HuH-7 (cell line): ENCODE data around the gene CELF1.
"Not testable (repeated sequence)": the region's sequence is repeated elsewhere in the genome, so short reads cannot be mapped to it uniquely, and the experiment has no call there.

Experiments
- DNase-seq: peaks from one replicate; pipeline ENCODE4 v3.0.0; 2011; ENCODE audit warnings: low spot score

CELF1 gene

DNA sequence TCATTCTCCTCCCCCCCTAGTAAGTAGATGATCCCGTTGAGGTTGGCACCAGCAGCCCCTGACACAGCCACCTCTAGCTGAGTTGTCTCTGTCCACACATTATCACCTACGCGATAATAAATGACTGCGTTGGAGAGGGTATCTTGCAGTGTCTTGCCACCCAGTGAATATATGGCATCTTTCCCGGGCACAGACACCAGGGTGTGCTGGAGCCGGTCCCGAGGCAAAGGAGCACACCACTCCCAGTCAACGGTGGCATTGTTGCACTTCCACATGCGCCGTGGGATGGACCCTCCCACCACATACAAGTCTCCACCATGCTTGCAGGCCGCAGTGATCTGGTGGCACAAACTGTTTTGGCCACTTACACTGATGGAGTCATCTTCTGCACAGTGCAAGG lies 20.4 kb upstream of the CELF1 start:
- DNase-seq: no peak

DNA sequence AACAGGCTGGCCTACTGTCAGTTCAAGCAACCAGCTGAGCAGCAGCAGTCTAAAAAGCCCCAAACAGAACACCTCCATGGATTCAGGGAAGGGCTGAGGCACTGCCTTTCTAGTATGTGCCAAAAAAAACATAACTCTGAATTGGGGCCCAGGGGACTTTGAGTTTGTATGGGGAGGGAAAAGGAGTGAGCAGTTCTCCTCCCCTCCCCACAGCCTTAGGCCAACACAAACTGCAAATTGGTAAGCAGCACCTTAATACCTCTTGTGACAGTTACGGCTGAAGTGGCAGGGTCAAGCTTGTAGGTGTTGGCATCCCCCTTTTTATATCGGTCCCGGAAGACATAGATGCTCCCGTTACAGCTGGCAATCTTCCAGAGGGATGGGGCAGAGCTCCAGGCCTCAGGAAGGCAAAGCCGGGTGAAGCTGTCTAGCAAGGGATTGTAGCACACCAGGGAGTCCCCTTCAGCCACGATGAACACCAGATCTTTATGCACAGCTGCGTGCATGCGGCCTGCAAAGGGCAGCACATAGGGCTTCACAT lies 19.9 kb upstream of the CELF1 start:
- no peak for DNase-seq

DNA sequence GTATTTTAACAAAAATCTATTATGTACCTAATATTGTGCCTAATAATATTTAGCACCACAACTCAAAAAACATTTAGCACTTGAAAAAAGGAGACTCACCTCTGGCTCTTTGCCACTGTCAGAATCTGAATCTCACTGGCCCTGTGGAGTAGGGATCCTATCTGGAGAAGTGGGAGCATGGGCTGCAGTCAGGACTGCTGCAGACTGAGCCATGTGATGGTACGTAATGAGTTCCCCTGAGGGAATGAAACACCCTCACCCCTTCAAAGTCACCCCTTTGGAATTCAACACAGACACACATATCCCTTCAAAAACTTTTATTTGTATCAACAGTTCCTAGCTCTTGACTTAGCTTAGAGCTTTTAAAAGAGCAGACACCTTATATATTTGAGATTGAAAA lies 19.0 kb upstream of the CELF1 start:
- no peak for DNase-seq

DNA sequence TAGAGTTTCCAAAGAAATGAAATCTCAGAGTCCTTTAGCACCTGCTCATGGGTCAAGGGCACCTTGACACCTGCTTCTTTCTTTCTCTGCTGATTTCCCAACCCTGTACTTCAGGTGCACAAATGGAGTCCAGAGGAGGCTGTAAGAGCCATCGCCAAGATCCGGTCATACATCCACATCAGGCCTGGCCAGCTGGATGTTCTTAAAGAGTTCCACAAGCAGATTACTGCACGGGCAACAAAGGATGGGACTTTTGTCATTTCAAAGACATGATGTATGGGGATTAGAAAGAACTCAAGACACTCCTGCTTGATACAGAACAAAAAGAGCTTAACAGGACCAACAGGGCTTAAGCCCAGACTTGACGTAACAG lies 18.4 kb upstream of the CELF1 start:
- DNase-seq: no peak

DNA sequence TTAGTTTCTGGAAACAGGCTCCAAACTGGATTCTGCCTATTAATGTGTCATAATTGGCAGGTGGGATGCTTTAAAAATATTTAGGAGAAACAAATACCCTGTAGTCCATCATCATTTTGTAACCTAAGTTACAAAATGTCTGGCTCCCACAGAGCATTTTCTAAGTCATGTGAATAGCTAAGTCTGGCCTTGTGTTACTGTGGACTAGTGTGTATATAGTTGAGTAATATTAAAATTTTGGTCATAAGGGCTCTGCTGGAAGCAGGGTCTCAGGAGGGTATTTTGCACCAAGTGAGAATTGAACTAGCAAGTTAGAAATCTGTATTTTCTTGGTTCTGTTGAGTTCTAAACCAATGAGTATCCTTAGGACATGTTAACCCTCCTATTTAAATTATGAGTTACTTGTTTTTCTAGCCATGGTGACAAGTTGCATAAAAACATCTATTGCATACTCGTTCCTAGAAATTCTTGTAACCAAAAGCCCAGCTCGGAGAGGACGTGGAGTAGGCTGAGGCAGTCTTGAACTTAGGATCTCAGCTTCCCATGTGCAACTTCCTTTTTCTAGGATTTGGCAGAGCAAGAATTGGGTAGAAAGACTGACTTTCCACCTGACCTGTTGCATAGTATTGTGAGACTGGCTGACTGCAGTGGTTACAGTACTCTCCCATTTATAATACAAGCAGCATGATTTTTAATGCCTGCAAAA lies 17.9 kb upstream of the CELF1 start:
- no peak for DNase-seq

DNA sequence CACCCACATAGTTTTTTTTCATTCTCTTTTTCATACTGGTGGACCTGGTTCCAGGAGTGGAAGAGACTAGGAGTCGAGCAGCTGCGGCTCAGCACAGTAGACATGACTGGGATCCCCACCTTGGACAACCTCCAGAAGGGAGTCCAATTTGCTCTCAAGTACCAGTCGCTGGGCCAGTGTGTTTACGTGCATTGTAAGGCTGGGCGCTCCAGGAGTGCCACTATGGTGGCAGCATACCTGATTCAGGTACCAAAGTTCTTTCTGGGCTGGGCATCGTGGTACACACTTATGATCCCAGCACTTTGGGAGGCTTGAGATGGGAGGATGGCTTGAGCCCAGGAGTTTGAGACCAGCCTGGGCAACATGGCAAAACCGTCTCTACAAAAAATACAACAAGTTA lies 16.7 kb upstream of the CELF1 start:
- DNase-seq: no peak

DNA sequence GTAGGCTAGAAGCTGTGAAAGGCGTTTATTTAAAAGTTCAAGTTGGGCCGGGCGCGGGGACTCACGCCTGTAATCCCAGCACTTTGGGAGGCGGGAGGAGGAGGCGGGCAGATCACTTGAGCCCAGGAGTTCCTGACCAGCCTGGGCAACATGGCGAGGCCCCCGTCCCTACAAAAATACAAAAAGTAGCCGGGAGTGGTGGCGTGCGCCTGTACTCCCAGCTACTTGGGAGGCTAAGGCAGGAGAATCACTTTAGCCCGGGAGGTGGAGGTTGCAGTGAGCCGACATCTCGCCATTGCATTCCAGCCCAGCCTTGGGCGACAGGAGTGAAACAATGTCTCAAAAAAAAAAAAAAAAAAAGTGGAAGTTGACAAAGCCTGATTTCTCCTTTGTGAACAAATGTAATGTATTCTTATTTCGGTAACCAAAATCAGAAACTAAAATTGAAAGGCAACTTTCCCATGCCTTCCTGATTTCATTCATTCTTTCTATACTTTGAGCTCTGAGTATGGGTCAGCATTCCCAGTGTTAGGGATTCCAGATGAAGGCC lies 13.3 kb upstream of the CELF1 start:
- no peak for DNase-seq

DNA sequence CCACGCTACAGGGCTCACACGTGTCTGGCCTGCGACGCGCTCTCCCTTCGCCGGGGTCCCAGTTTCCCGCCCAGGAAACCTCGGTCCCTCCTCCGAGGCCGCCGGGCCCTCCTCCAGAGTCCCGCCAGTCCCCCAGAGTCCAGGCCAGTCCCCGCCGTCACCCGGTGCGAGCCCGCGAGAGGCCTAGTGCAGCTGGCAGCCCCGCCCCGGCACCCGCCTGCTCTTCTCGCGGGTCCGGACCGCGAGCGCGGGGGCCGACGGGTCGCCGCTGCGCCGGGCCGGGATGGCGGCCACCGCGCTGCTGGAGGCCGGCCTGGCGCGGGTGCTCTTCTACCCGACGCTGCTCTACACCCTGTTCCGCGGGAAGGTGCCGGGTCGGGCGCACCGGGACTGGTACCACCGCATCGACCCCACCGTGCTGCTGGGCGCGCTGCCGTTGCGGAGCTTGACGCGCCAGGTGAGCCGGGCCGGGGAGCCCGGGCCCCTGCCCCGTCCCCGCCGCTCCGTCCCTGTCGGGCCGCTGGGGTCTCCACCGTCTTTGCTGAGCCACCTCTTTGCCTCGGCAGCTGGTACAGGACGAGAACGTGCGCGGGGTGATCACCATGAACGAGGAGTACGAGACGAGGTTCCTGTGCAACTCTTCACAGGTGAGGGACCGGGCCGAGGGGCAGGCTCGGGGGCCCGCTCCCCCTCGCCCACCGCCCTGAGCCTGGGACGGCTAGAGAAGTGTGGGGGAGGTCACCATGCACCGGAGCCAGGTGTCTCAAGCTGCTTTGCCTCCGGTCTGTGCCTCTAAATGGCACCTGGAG lies 12.6 kb upstream of the CELF1 start, which contains the start of gene PTPMT1:
Gene PTPMT1 (plus strand): TSS at position 260 of the 809 bp plus-strand sequence. CDS start 24 bp downstream, at position 284.
- DNase-seq: peak; percentile 81

DNA sequence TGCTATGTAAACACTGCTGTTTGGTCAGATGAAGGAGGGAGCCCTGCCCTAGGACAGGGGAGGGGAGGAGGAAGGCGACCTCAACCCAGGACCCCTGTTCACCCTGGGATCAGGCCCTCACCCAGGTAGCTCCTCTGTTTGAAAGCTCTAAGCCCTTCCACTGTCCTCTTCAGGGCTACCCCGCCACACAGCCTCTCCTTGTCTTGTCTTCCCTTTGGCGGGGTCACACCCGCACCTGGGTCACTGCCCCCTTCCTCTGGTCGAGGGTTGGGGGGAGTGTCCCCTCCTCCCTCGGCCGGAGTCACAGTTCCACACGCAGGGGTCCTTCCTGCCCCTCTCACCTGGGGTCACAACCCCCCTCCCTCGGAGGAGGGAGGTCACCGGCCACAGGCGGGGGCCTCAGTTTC lies 12.0 kb upstream of the CELF1 start:
- no peak for DNase-seq

DNA sequence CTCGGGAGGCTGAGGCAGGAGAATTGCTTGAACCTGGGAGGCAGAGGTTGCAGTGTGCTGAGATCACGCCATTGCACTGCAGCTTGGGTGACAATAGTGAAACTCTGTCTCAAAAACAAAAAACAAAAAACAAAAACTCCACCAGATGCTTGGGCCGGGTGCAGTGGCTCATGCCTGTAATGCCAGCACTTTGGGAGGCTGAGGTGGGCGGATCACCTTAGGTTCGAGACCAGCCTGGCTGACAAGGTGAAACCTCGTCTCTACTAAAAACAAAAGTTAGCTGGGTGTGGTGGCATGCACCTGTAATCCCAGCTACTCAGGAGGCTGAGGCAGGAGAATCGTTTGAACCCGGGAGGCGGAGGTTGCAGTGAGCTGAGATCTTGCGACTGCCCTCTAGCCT lies 11.4 kb upstream of the CELF1 start:
- not testable (repeated sequence) for DNase-seq

DNA sequence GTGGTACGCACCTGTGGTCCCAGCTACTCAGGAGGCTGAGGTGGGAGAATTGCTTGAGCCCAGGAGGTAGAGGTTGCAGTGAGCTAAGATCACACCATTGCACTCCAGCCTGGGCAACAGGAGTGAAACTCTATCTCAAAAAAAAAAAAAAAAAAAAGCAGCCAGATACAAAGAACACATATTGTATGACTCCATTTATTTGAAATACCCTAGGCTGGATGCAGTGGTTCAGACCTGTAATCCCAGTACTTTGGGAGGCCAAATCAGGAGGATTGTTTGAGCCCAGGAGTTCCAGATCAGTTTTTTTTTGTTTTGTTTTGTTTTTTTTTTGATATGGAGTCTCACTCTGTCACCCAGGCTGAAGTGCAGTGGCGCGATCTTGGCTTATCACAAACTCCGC lies 9.5 kb upstream of the CELF1 start:
- not testable (repeated sequence) for DNase-seq

DNA sequence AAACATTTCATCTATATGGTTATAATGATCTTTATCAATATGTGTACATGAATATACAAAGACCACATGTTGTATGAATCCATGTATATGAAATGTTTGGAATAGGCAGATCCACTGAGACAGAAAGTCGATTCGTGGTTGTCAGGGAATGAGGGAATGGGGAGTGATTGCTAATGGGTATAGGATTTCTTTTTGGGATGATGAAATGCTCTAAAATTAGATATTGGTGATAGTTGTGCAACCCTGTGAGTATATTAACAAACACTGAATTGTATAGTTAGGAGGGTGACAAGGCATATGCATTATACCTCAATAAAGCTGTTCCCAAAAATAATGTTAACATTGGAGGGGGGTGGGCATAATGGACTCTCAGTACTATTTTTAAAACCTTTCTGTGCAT lies 7.5 kb upstream of the CELF1 start:
- DNase-seq: no peak

DNA sequence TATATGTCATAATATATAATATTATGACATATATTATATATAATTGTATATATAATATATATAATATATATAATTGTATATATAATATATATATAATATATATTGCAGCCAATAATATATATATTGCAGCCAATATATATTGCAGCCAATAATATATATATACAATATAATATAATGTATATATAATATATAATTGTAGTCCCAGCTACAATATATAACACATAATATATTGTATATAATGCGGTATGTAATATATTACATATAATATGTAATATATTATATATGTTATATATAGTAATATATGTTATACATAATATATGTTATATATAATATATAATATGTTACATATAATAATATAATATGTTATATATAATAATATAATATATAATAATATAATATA lies 5.8 kb upstream of the CELF1 start:
- no peak for DNase-seq

DNA sequence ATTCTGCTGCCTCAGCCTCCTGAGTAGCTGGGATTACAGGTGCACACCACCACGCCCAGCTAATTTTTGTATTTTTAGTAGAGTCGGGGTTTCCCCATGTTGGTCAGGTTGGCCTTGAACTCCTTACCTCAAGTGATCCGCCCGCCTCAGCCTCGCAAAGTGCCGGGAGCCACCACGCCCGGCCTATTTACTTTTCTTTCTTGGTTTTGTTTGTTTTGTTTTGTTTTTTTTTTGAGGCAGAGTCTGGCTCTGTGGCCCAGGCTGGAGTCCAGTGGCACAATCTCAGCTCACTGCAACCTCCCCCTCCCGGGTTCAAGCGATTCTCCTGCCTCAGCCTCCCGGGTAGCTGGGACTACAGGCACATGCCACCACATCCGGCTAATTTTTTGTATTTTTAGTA lies 4.1 kb upstream of the CELF1 start:
- DNase-seq: not testable (repeated sequence)

DNA sequence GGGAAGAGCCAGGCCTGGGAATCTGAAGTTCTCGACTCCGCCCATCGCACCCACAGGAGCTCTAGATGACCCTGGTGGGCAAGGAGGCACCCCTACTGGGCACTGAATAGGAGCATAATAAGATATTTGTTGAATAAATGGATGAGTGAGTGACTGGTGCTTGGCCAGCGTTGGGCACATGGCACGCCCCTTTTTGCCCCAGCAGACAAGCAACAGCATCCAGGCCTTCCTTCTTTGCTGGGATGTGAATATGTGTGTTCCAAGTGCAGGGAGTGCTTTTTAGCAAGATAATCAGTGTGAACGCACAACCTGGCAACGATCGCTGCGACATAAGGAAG lies 443 bp upstream of the CELF1 start:
- DNase-seq: no peak

DNA sequence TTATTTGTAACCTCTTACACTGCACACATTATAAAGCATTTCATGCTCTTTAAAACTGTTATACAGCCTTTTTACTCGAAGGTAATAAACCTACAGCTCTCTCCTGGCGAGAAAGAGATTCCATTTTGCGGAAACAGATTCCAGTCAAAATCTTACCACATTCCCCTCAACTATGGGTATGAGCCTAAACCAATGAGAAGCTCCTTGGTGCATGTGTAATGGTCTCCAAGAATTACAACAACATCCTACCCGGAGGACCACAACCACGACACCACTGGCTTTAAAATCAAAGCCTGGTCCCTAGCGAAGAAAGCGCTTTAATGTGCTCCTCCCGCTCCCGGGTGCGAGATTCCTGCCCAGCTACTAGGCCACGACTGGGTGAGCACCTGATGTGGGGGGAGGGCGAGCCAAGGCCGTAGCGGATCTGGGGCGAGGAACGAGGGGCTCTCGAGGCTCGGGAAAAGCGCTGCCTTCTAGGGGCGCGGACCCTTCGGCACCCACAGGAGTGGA lies 821 bp downstream of the CELF1 start:
- peak; percentile 23 for DNase-seq

DNA sequence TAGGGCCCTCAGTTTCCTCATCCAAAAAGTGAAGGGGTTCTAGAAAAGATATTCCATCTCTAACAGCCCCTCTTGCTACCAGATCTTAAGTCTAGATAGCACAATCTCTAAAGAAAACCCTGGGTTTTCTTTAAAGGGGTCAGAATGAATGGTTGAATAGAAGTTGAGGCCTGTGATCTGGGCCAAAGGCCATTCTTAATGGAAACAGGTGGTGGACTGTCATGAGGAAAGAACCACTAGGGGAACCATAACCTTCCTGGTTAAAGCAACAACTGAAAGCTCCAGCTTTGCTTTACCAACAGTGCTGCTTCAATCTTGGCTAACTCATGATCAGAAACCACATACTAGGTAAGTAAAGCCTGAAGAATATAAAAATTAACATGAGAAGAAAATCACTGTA lies 1.8 kb downstream of the CELF1 start:
- peak; percentile 39 for DNase-seq

DNA sequence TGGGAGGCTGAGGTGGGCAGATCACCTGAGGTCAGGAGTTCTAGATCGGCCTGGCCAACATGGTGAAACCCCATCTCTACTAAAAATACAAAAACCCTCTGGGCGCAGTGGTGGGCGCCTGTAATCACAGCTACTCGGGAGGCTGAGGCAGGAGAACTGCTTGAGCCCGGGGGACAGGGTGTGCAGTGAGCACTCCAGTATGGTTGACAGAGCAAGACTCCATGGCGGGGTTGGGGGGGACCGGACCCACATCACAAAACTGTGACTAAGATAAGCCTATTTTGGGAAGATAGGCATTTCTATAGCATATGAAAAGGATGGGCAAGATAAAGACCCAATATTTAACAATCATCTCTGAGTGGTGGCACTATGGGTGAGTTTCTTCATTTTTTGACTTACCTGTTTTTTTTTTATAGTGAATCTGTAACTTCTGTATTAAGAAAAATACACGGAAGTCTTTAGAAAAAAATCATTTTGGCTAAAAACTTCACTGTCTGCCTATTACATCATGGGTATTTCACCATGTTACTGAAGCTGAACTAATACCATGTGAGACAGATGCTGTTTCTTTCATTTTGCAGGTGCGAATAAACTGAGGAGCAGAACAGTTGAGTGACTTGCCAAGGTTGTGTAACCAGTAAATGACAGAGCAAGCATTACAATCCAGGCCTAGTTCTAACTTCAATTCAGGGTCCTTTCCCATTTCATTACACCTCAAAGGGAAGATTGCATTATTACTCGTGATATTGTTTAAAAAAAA lies 2.5 kb downstream of the CELF1 start:
- no peak for DNase-seq

DNA sequence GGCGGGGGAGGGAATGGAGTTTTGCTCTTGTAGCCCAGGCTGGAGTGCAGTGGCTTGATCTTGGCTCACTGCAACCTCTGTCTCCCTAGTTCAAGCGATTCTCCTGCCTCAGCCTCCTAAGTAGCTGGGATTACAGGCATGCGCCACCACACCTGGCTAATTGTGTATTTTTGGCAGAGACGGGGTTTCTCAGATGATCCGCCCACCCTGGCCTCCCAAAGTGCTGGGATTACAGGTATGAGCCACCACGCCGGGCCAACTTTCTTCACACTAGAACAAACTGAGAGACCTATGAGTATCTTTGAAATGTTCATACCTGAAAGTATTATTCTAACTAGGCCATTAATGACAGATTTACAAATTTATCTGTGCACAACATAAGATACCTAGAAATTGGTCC lies 6.7 kb downstream of the CELF1 start:
- not testable (repeated sequence) for DNase-seq

DNA sequence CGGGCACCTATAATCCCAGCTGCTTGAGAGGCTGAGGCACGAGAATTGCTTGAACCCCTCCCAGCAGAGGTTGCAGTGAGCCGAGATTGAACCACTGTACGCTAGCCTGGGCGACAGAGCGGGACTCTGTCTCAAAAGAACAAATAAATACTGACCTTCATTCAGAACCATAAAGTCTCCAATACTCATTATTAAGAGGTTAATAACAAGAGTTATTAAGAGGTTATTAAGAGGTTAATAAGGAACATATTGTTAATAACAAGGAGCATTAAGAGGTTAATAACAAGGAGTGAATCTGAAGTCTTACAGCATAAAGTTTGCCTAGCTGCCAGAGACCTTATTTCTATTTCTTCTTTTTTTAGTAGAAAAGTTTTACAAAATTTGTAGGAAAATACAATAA lies 7.6 kb downstream of the CELF1 start:
- no peak for DNase-seq

DNA sequence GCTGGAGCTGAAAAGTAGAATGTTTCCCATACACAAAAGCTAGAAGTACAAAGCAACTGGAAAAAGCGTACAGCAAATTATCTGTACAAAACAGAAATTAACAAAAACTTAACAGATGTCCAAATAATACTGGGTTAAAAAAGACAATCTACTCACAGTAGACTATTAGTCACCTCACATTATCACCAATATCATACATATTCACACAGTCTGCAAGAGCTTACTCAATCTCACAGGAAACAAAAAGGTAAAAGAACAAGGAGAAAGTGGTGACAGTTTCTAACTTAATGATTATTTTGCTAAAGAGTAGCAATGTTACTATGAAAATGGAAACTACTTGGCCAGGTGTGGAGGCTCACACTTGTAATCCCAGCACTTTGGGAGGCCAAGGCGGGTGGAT lies 11.9 kb downstream of the CELF1 start:
- no peak for DNase-seq

DNA sequence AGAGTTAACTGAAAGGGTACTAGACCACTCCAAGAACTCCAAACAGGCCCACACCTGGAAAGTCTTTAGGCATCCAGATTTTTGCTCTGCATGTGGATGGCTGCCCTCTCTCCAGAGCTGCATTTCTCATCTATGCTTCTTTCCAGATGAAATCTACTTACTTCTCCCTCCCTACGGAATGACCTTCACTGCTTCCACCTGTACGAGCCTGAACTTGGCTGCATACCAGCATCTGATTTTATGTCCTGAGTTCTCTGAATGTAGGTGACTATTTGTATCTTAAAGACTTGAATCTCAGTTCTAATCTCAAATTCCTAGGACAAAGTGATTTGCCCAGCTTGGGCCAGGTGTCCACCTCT lies 13.3 kb downstream of the CELF1 start:
- DNase-seq: no peak
